ENCODE measurements around the gene RASL10A.

RASL10A gene

GRCh38 chr22:29306175-29306834 is 9.2 kb downstream of the RASL10A start, which contains the start of gene GAS2L1:
Gene GAS2L1, plus strand, starts transcription at chr22:29306650. Its CDS starts 1,456 bp downstream, at chr22:29308106.
- Histone ChIP-seq H3K27ac (no peak within 1 kb of the TSS), H3K4me1 (ENCODE audit: control insufficient read depth in 1 of 2, insufficient read depth in 1 of 2, low read depth in 1 of 2, low read length in 1 of 2) (peaks cover 6 to 14% of the 10 kb centered on the region in 2 experiments), H3K36me3 (peaks cover 10% of the 10 kb centered on the region), H3K9me3 (no peaks in the 10 kb centered on the region), H3K4me3 (ENCODE audit: low read depth in 1 of 2, low read length in 1 of 2) (peak within 1 kb of the TSS; percentile 15 to 35), H3K27me3 (peaks cover 73% of the 10 kb centered on the region)
- TF ChIP-seq CTCF (IDR thresholded peaks at IDR 0.05) = no peak

- H3K36me3 ChIP-seq = peaks cover 15% of the 10 kb centered on the region
- H3K27me3 ChIP-seq = peaks cover 68% of the 10 kb centered on the region
- TF ChIP-seq CTCF (IDR thresholded peaks at IDR 0.05) = no peak
- H3K27ac ChIP-seq = no peak overlapping the region
- H3K4me1 ChIP-seq (ENCODE audit: control insufficient read depth in 1 of 2, insufficient read depth in 1 of 2, low read depth in 1 of 2, low read length in 1 of 2) = peaks cover 4 to 14% of the 10 kb centered on the region in 2 experiments
- H3K9me3 ChIP-seq = no peaks in the 10 kb centered on the region
- H3K4me3 ChIP-seq (ENCODE audit: low read depth in 1 of 2, low read length in 1 of 2) = peak overlapping the region in 1 of 2 experiments; percentile 35
These were observed 9.7 kb downstream of the RASL10A start for GRCh38 chr22:29305836-29306174.

GRCh38 chr22:29302681-29303465 is 12.6 kb downstream of the RASL10A start:
- Histone ChIP-seq H3K4me3 (ENCODE audit: low read depth in 1 of 2, low read length in 1 of 2) (no peak overlapping the region), H3K9me3 (no peaks in the 10 kb centered on the region), H3K27ac (no peak overlapping the region), H3K4me1 (ENCODE audit: control insufficient read depth in 1 of 2, insufficient read depth in 1 of 2, low read depth in 1 of 2, low read length in 1 of 2) (peaks cover 4 to 14% of the 10 kb centered on the region in 2 experiments), H3K27me3 (peaks cover 41% of the 10 kb centered on the region), H3K36me3 (peaks cover 44% of the 10 kb centered on the region)
- TF ChIP-seq CTCF (IDR thresholded peaks at IDR 0.05) = no peak

- H3K9me3 ChIP-seq = no peaks in the 10 kb centered on the region
- no peak overlapping the region for H3K27ac ChIP-seq
- no peak overlapping the region for H3K4me3 ChIP-seq (ENCODE audit: low read depth in 1 of 2, low read length in 1 of 2)
- no peak for TF ChIP-seq CTCF (IDR thresholded peaks at IDR 0.05)
- peaks cover 50% of the 10 kb centered on the region for H3K36me3 ChIP-seq
- H3K27me3 ChIP-seq = peaks cover 35% of the 10 kb centered on the region
- H3K4me1 ChIP-seq (ENCODE audit: control insufficient read depth in 1 of 2, insufficient read depth in 1 of 2, low read depth in 1 of 2, low read length in 1 of 2) = peaks cover 4 to 13% of the 10 kb centered on the region in 2 experiments
These were observed 13.2 kb downstream of the RASL10A start for GRCh38 chr22:29302402-29302680.

- peaks cover 30% of the 10 kb centered on the region for H3K27me3 ChIP-seq
- H3K27ac ChIP-seq = no peak overlapping the region
- H3K36me3 ChIP-seq = peaks cover 54% of the 10 kb centered on the region
- H3K9me3 ChIP-seq = no peaks in the 10 kb centered on the region
- peaks cover 4 to 9% of the 10 kb centered on the region in 2 experiments for H3K4me1 ChIP-seq (ENCODE audit: control insufficient read depth in 1 of 2, insufficient read depth in 1 of 2, low read depth in 1 of 2, low read length in 1 of 2)
- TF ChIP-seq CTCF (IDR thresholded peaks at IDR 0.05) = no peak
- H3K4me3 ChIP-seq (ENCODE audit: low read depth in 1 of 2, low read length in 1 of 2) = no peak overlapping the region
These were observed 13.6 kb downstream of the RASL10A start for GRCh38 chr22:29301716-29302401.

All from neutrophil (primary cell).